Ecto neural progenitor cell (in vitro differentiated cells): Measurements from ENCODE around the gene PCYT2.

ENCODE experiments used
- DNase-seq: peaks from one replicate; pipeline ENCODE4 v3.0.0-alpha.2; 2018; ENCODE audit warnings: low spot score

Gene PCYT2

DNA sequence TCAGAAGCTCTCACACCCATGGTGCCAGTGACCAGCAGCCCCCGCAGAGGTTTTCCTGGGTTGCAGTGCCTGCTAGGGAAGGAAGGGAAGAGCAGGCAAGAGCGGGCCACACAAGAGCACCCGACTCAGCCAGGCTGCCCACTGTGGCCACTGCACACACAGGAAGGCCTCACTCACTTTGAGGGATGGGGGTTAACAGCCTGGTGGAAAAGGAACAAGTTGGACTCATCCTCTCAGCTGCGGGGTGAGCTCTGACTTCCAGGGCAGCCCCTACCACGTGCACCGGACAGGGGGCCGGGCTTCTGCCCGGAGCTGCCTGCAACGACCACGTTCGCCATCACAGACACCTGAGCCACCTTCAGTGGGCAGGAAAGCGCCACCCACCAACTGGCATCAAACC, 59.0 kb downstream of the PCYT2 start:
- no peak for DNase-seq

DNA sequence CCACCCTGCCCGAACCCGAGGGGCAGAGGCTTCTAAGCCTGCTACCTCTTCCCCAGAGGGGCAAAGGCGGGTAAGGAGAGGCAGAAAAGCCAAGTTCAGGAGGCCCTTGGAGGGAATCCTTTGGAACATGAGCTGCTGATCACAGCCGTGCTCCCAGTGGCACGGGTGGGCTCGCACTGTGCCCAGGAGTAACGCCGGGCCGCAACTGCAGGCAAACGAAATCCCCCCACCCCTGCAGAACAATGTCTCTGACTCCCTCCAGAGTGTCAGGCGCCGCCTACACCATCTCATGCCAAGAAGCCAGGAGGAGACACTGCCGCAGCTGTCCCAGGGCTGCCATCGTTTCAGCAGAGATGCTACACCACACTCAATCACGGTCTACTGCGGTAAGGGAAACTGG, 59.8 kb downstream of the PCYT2 start:
- DNase-seq, result no peak
